GM12878 (cell line): ENCODE data around the gene ANO8. TPM values are rescaled to one million over a fixed set of nuclear protein-coding genes. Genes with fewer than 3 reads are reported as not detected.

Source experiments
- ATAC-seq: fragments of 200-7000 bp; cut with Tn5 transposase; 3 replicates; pipeline ENCODE4 v1.9.1; 2020; ENCODE audit warnings: mild to moderate bottlenecking, moderate library complexity
- BruUV-seq: library from RNA; stranded (reverse); fragments of 400-500 nt; replicated peaks from 2 replicates; lab custom pipeline; 2021; lab: Mats Ljungman, UMichigan
- CTCF ChIA-PET: fragments of 300-600 bp; sonication (Branson Sonifier 250); formaldehyde crosslinking; extraction: SDS; loops from one replicate; lab custom pipeline; 2021; ENCODE audit warnings: inconsistent platforms; lab: Yijun Ruan, JAX
- POLR2A ChIA-PET: fragments of 350-600 bp; formaldehyde crosslinking; extraction: SDS; loops from one replicate; lab custom pipeline; 2021; ENCODE audit warnings: inconsistent platforms; lab: Charles Lee
- RAD21 ChIA-PET: fragments of 300-600 bp; sonication (Branson Sonifier 250); formaldehyde crosslinking; loops from one replicate; lab custom pipeline; 2023; ENCODE audit warnings: antibody characterized with exemption; ENCODE audit not compliant: unreplicated experiment; lab: Charles Lee
- SMC1A ChIA-PET: fragments of 300-600 bp; sonication (Branson Sonifier 250); formaldehyde crosslinking; loops from one replicate; lab custom pipeline; 2023; ENCODE audit not compliant: unreplicated experiment, uncharacterized antibody; lab: Charles Lee
- DNase-seq: peaks from one replicate; pipeline ENCODE4 v3.0.0-alpha.2; 2011; ENCODE audit warnings: low read depth, low spot score
- FAIRE-seq: peaks from 3 replicates; lab custom pipeline; 2011; peaks lifted over from hg19 to GRCh38; lab: Jason Lieb, UNC
- H2AFZ ChIP-seq: 2 replicates; pipeline ENCODE4 v1.6.0; 2011; ENCODE audit warnings: low read depth, low read length, control low read depth; ENCODE audit not compliant: control insufficient read depth
- H3K27ac ChIP-seq: 2 replicates; pipeline ENCODE4 v1.5.1; 2011; ENCODE audit warnings: control low read depth; ENCODE audit not compliant: control insufficient read depth, insufficient read depth
- H3K27me3 ChIP-seq, 2 experiments: replicated peaks in 1 of 2; 2 replicates each; pipeline versions ENCODE4 v1.6.0 to v1.6.1; 2011; ENCODE audit warnings: low read length in 1 of 2; ENCODE audit not compliant: control insufficient read depth in 2 of 2, insufficient read depth in 2 of 2
- H3K36me3 ChIP-seq, 2 experiments: 2 replicates each; pipeline ENCODE4 v1.5.1; 2011; ENCODE audit warnings: low read length in 1 of 2; ENCODE audit not compliant: control insufficient read depth in 2 of 2, insufficient read depth in 2 of 2
- H3K4me1 ChIP-seq: 2 replicates; pipeline ENCODE4 v1.6.1; 2011; ENCODE audit warnings: mild to moderate bottlenecking, low read length, moderate library complexity, mixed read lengths; ENCODE audit not compliant: control insufficient read depth, insufficient read depth
- H3K4me2 ChIP-seq: 2 replicates; pipeline ENCODE4 v1.6.0; 2011; ENCODE audit warnings: control low read depth; ENCODE audit not compliant: control insufficient read depth, insufficient read depth
- H3K4me3 ChIP-seq: fragments of 200-600 bp; sonication (generic); 2 replicates; pipeline ENCODE4 v1.5.1; 2016
- H3K79me2 ChIP-seq: 2 replicates; pipeline ENCODE4 v1.6.0; 2011; ENCODE audit warnings: low read length; ENCODE audit not compliant: control insufficient read depth, insufficient read depth
- H3K9ac ChIP-seq: 2 replicates; pipeline ENCODE4 v1.8.0; 2011; ENCODE audit warnings: low read length, control low read depth, mixed read lengths; ENCODE audit not compliant: control insufficient read depth, insufficient read depth
- H3K9me3 ChIP-seq: replicated peaks from 3 replicates; pipeline ENCODE4 v1.5.1; 2011; ENCODE audit warnings: mild to moderate bottlenecking, low read length; ENCODE audit not compliant: control insufficient read depth, insufficient read depth
- H4K20me1 ChIP-seq: 2 replicates; pipeline ENCODE4 v1.6.0; 2011; ENCODE audit not compliant: control insufficient read depth, insufficient read depth
- EED ChIP-seq: sonication (generic); IDR thresholded peaks from 2 replicates; pipeline ENCODE4 v1.6.1; 2016; ENCODE audit warnings: antibody characterized with exemption, low read depth
- ELK1 ChIP-seq: IDR thresholded peaks from 2 replicates; pipeline ENCODE4 v1.6.1; 2012; ENCODE audit warnings: low read depth, low read length, improper control_type of control experiment
- NBN ChIP-seq: fragments of 450-650 bp; IDR thresholded peaks from 2 replicates; pipeline ENCODE4 v1.6.1; 2016
- POLR2A ChIP-seq: IDR thresholded peaks from 2 replicates; pipeline ENCODE4 v1.6.1; 2011; ENCODE audit warnings: low read depth, mild to moderate bottlenecking, low read length
- PRDM15 ChIP-seq: fragments of 450-650 bp; formaldehyde crosslinking; IDR thresholded peaks from 2 replicates; pipeline ENCODE4 v1.4.0; 2020; ENCODE audit warnings: mild to moderate bottlenecking, moderate library complexity
- ZNF687 ChIP-seq: fragments of 450-650 bp; IDR thresholded peaks from 2 replicates; pipeline ENCODE4 v1.6.1; 2017; ENCODE audit warnings: mild to moderate bottlenecking, moderate library complexity
- WGBS: methylation state at CpG from one replicate; pipeline ENCODE4 v1.1.6; 2016; ENCODE audit warnings: low lambda C conversion rate; ENCODE audit not compliant: insufficient replicate concordance, insufficient coverage; ENCODE audit errors: missing lambda C conversion rate; 5-methylcytosine and 5-hydroxymethylcytosine counted together
- in situ Hi-C: fragments of 300-500 bp; cut with MboI; formaldehyde crosslinking; loops from 9 replicates; pipeline ENCODE4 v1.14.3; 2018; ENCODE audit warnings: mixed read lengths
- intact Hi-C: fragments of 100-400 bp; cut with micrococcal nuclease; formaldehyde crosslinking; loops from one replicate; pipeline ENCODE4 v1.14.2; 2022; ENCODE audit not compliant: unreplicated experiment
- polyA plus RNA-seq, 11 experiments: library from polyadenylated mRNA; depleted of rRNA in 4 of 11; unstranded in 6 of 11; stranded (reverse) in 5 of 11; fragments of >200 nt; fragmentation: Nextera tagmentation in 4 of 11; fragmentation: Illumina TruSeq in 1 of 11; extraction: Ambion mirVana in 4 of 11; extraction: Trizol in 1 of 11; gene quantifications; 1 replicate in 1 of 11; 2 replicates in 10 of 11; pipeline versions ENCODE4 v1.2.1 to v1.2.3, GENCODE V29; 2011 to 2016; ENCODE audit warnings: inconsistent platforms in 2 of 11, missing spikeins in 2 of 11, low read depth in 1 of 11
- total RNA-seq, 4 experiments: library from RNA; depleted of rRNA in 3 of 4; stranded (reverse); fragments of >200 nt in 3 of 4; fragmentation: Illumina TruSeq in 1 of 4; extraction: Trizol in 1 of 4; gene quantifications; 2 replicates each; pipeline versions ENCODE4 v1.2.1 to v1.2.3, GENCODE V29; 2013 to 2021
- TF ChIP-seq, protein P1 (sequence below): fragments of 150-350 bp; IDR thresholded peaks from 2 replicates; pipeline ENCODE4 v1.6.1; 2014; ENCODE audit warnings: mild to moderate bottlenecking, low read depth, low read length
- TF ChIP-seq, protein P2 (sequence below): fragments of 450-650 bp; IDR thresholded peaks from 2 replicates; pipeline ENCODE4 v1.6.1; 2018; ENCODE audit warnings: borderline replicate concordance, mild to moderate bottlenecking; ENCODE audit not compliant: partially characterized antibody

ANO8 gene
- total and polyA plus RNA-seq, 10 of the 15 experiments (the other 5 are each of a cell fraction or from before 2014, with no cell fraction given): 0.04 to 6.7 (median 1.1) TPM

- no peak for TF ChIP-seq PRDM15 (CRISPR knock-in tag)
- TF ChIP-seq NBN: no peak
- TF ChIP-seq, protein P1, sequence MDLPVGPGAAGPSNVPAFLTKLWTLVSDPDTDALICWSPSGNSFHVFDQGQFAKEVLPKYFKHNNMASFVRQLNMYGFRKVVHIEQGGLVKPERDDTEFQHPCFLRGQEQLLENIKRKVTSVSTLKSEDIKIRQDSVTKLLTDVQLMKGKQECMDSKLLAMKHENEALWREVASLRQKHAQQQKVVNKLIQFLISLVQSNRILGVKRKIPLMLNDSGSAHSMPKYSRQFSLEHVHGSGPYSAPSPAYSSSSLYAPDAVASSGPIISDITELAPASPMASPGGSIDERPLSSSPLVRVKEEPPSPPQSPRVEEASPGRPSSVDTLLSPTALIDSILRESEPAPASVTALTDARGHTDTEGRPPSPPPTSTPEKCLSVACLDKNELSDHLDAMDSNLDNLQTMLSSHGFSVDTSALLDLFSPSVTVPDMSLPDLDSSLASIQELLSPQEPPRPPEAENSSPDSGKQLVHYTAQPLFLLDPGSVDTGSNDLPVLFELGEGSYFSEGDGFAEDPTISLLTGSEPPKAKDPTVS: no peak
- no peak for TF ChIP-seq EED
Observed at GRCh38 chr19:17279436-17279835, 55.2 kb downstream of the ANO8 start (continued).

DNA sequence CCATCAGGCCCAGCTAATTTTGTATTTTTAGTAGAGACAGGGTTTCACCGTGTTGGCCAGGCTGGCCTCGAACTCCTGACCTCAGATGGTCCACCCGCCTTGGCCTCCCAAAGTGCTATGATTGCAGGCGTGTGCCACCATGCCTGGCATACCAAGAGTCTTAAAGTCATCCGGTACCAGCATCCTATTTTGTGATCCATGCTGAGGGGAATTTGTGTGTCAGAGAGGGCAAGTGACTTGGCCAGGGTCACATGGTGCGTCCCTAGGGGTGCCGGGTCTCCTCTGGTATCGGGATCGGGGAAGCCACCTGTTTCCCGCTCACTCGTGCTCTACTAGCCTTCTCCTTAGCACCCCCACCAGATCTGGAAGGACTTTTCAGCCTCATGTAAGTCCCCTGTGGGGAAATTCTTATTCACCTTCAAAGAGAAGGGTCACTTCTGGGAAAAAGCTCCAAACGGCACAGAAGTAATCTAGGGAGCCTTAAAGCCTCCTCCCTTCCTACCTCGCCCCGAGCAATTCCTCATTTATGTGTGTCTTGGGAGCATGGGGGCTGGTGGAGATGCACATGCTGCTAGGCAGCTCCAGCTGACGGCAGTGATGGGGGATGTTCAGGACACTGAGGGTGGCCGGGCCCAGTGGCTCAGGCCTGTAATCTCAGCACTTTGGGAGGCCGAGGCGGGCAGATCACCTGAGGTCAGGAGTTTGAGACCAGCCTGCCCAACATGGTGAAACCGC, 59.0 kb downstream of the ANO8 start:
- Histone ChIP-seq H3K27ac (no peak overlapping the region), H3K79me2 (no peaks in the 10 kb centered on the region), H3K36me3 (peaks cover 12 to 15% of the 10 kb centered on the region in 2 experiments; a peak in 3 of 4 replicates), H3K4me3 (no peak overlapping the region), H3K4me2 (no peak overlapping the region), H2AFZ (no peak overlapping the region), H3K27me3 (no peaks in the 10 kb centered on the region), H3K9ac (no peak overlapping the region), H3K9me3 (no peaks in the 10 kb centered on the region), H4K20me1 (no peaks in the 10 kb centered on the region), H3K4me1 (no peaks in the 10 kb centered on the region)
- WGBS: 94% methylated on average over 19 of the region's 19 CpGs
- ChIA-PET CTCF (no interaction called here), RAD21 (no interaction called here), SMC1A (no interaction called here), POLR2A (no interaction called here)
- no TSS peak for BruUV-seq
- ATAC-seq (no peak), FAIRE-seq (no peak), DNase-seq (no peak)
- in situ Hi-C loops: no loop called here
- intact Hi-C loops: no loop called here
- TF ChIP-seq, protein P2, sequence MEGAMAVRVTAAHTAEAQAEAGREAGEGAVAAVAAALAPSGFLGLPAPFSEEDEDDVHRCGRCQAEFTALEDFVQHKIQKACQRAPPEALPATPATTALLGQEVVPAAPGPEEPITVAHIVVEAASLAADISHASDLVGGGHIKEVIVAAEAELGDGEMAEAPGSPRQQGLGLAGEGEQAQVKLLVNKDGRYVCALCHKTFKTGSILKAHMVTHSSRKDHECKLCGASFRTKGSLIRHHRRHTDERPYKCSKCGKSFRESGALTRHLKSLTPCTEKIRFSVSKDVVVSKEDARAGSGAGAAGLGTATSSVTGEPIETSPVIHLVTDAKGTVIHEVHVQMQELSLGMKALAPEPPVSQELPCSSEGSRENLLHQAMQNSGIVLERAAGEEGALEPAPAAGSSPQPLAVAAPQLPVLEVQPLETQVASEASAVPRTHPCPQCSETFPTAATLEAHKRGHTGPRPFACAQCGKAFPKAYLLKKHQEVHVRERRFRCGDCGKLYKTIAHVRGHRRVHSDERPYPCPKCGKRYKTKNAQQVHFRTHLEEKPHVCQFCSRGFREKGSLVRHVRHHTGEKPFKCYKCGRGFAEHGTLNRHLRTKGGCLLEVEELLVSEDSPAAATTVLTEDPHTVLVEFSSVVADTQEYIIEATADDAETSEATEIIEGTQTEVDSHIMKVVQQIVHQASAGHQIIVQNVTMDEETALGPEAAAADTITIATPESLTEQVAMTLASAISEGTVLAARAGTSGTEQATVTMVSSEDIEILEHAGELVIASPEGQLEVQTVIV: no peak
- TF ChIP-seq ZNF687 (no peak), POLR2A (no peak), ELK1 (no peak)
